Gastroesophageal sphincter (tissue), 3 donors: ENCODE measurements around the gene ZMIZ1.

Experiments used
- EP300 ChIP-seq: sonication (generic); formaldehyde crosslinking; IDR thresholded peaks from one replicate; pipeline ENCODE4 v1.6.1; 2017; ENCODE audit warnings: antibody characterized with exemption, mild to moderate bottlenecking
- POLR2A ChIP-seq, 2 donors: fragments of 450-650 bp; IDR thresholded peaks; one replicate each; pipeline ENCODE4 v1.6.1; 2017; ENCODE audit warnings: antibody characterized with exemption in 2 of 2, mild to moderate bottlenecking in 2 of 2, moderate library complexity in 1 of 2
- POLR2AphosphoS5 ChIP-seq: sonication (generic); formaldehyde crosslinking; IDR thresholded peaks from one replicate; pipeline ENCODE4 v1.6.1; 2017; ENCODE audit warnings: antibody characterized with exemption
- TF ChIP-seq, protein P1 (sequence below), 4 experiments: fragments of 200-600 bp in 2 of 4; fragments of 450-650 bp in 2 of 4; sonication (generic) in 1 of 4; IDR thresholded peaks; one replicate each; pipeline ENCODE4 v1.5.1; 2017 to 2019; ENCODE audit warnings: antibody characterized with exemption in 4 of 4, mild to moderate bottlenecking in 2 of 4, moderate library complexity in 2 of 4

DNA sequence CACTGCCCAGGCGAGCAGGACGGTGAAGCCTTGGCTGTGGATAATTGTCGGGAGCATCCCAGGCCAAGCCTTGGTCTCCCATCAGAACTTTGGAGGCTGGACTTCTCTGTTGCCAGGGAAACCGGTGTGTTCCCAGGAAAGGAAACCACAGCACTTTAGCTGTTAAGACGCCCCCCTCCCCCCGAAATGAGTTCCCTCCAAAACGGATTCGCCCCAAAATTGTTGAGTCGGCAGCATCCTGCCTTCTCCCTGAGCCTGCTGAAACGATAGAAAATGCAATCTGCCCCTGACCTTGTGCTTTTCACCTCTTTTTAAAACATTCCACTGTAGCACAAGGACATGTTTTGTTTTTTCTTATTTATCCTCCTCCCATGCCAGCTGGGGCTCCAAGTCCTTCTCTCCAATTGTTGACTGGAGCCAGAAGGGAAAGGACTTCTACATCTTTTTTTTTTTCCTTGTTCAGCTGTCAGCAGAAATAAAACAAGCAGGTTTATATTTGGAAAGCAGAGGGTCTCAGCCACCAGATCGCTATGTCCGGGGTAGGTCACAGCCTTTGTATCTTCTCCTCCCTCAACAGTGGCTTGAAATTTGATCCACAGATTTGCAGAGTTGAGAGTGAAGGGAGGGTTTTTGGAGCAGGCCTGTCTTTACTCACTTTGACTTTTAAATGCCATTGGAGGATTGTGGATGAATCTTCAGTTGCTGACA lies 116.5 kb downstream of the ZMIZ1 start:
- no peak for TF ChIP-seq POLR2A (IDR thresholded peaks at IDR 0.05)
- TF ChIP-seq, protein P1, sequence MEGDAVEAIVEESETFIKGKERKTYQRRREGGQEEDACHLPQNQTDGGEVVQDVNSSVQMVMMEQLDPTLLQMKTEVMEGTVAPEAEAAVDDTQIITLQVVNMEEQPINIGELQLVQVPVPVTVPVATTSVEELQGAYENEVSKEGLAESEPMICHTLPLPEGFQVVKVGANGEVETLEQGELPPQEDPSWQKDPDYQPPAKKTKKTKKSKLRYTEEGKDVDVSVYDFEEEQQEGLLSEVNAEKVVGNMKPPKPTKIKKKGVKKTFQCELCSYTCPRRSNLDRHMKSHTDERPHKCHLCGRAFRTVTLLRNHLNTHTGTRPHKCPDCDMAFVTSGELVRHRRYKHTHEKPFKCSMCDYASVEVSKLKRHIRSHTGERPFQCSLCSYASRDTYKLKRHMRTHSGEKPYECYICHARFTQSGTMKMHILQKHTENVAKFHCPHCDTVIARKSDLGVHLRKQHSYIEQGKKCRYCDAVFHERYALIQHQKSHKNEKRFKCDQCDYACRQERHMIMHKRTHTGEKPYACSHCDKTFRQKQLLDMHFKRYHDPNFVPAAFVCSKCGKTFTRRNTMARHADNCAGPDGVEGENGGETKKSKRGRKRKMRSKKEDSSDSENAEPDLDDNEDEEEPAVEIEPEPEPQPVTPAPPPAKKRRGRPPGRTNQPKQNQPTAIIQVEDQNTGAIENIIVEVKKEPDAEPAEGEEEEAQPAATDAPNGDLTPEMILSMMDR (IDR thresholded peaks at IDR 0.05), result no peak
- TF ChIP-seq POLR2AphosphoS5, result no peak
- no peak for TF ChIP-seq EP300
